Stimulated activated CD4-positive, alpha-beta T cell treated with anti-CD3 and anti-CD28 coated beads, Interleukin-15, amount 100 ng/mL, for 1 hour (primary cell): ENCODE measurements around the gene TRPT1.

ENCODE experiments used
- DNase-seq, 2 donors: peaks; one replicate each; pipeline ENCODE4 v3.0.0-alpha.2; 2020; ENCODE audit warnings: low read depth in 1 of 2, low spot score in 1 of 2

The TRPT1 gene

DNA sequence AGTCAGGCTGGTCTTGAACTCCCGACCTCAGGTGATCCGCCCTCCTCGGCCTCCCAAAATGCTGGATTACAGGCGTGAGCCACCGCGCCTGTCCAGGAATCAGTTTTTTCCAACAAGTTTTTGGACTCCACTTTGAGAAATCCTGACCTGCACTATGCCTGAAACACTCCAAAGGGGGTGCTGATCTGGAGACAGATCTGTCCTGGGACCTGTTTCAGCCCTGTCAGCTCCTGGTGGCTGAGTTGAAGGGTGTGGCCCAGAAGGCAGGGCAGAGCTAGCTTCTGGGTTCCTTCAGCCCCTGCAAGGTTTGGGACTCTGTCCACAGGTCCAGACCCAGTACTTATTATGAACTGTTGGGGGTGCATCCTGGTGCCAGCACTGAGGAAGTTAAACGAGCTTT lies 5.6 kb upstream of the TRPT1 start:
- no peak for DNase-seq

DNA sequence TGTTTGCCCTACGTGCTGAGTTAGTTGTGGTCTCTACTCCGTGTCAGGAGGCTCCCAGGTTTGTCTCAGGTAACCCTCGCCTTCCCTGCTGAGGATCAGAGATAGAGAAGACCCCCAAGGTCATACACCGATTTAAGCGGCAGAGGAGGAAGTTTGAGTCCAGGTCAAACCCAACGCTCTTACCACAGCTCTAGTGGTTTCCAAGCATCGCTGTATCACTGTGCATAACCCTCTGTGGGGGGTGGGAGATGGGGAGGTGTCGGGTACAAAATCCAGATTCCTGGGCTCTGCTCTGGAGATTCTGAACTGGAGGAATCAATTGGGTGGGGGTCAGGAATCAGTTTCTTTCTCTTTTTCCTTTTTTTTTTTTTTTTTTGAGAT lies 5.0 kb upstream of the TRPT1 start:
- DNase-seq, result no peak

GRCh38 chr11:64230171-64230984 lies 4.4 kb upstream of the TRPT1 start, which contains the start of gene DNAJC4:
TSS of gene DNAJC4 (plus strand) at chr11:64230548. CDS start at chr11:64230855, 307 bp downstream.
- DNase-seq, result peak; percentile 72 to 76

GRCh38 chr11:64229744-64230170 lies 3.8 kb upstream of the TRPT1 start:
- no peak for DNase-seq

GRCh38 chr11:64229090-64229743 lies 3.2 kb upstream of the TRPT1 start:
- no peak for DNase-seq

- DNase-seq, result no peak
Measured at GRCh38 chr11:64227405-64227956, 1.5 kb upstream of the TRPT1 start.

DNA sequence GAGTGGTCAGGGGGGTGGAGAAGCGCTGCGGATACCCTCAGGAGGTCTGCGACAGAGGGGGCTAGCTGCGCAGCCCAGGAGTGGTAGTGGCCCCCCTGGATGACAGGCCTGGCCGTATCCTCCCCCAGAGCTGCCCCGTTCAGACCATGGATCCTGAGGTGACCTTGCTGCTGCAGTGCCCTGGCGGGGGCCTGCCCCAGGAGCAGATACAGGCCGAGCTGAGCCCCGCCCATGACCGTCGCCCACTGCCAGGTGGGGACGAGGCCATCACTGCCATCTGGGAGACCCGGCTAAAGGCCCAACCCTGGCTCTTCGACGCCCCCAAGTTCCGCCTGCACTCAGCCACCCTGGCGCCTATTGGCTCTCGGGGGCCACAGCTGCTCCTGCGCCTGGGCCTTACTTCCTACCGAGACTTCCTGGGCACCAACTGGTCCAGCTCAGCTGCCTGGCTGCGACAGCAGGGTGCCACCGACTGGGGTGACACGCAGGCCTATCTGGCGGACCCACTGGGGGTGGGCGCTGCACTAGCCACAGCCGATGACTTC lies 593 bp upstream of the TRPT1 start:
- DNase-seq, result no peak

DNA sequence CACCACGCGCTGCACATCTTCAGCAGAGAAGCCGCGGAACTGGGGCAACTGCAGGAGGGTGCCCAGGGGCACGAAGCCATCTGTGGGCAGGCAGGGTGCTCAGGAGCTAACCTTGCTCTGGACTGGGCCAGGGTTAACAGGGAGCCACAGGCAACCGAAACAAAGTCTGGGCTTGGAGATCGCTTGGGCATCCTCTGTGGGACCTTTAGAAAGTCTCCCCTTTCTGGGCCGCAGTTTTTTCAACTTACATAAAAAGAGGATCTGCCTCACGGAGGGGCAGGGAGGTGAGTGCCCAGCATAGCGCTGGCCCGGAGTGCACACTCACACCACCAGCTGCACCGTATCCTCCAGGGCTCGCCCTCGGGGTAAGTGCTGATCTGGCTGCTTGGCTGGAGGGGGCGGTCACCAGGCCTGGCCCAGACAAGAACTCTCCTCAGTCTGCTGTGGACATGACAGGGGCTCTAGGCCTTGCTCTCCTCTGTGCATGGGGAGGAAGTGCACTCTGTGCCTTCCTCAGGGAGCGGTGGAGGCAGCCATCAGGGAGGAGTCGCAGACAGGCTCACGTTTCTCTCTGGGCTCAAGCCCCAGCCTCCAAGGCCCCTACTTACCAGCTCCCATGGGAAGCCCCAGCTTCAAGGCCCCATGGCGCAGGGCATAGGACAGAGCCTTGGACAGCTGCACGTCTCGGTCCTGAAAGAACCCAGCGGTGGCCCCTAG lies 937 bp downstream of the TRPT1 start:
- no peak for DNase-seq

DNA sequence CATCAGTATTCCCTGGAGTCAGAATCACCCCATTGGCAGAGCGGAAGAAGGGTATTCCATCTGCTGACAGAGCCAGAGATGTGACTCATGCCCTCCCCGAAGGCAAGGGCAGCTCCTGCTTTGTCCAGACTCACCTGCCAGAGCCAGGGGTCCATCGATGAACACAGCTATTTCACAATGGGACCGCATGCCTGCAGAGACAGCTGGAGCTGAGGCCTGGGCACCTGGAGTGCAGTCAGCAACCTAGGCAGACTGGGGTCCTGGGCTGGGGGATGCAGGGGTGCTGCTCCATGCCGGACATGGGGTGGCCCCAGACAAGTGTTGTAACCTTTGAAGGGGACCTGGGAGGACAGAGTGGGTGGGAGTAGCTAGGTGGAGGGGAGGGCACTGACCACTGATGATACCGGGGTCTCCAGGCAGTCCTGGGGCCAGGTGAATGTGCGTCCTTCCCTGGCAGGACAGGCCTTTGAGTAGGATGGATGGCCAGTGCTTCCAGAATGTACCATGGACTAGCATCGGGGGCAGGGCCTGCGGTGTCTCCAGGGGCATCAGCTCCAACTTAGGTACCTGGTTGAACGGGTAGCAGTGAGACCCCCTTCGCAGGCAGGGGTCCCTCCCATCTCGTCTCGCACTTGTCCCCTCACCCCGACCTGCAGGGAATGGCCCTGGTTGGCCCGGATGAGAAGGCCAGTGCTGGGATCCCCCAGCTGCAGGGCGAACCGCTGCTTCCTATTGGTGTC lies 1.7 kb downstream of the TRPT1 start:
- DNase-seq, result no peak

GRCh38 chr11:64223001-64223651 lies 2.9 kb downstream of the TRPT1 start:
- no peak for DNase-seq

DNA sequence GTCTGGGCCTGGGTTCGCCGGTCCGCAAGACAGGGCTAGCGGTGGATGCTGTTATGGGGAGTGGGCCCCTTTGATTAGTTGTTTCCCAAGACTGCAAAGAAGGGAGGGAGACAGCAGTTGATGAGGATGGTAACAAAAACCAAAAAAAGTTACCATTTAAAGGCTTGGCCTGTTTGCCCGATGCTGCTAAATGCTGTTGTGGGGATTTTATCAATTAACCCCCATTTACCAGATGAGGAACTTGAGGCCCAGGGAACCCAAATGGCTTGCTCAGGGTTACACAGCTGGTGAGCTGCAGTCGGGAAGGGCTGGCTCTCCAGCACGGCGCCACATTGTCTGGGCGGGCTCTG lies 3.4 kb downstream of the TRPT1 start:
- DNase-seq, result no peak

GRCh38 chr11:64220798-64221197 lies 5.2 kb downstream of the TRPT1 start:
- no peak for DNase-seq

- DNase-seq, result no peak
Measured at GRCh38 chr11:64220271-64220670, 5.7 kb downstream of the TRPT1 start.

- DNase-seq, result no peak
Measured at GRCh38 chr11:64219755-64220154, 6.2 kb downstream of the TRPT1 start.

DNA sequence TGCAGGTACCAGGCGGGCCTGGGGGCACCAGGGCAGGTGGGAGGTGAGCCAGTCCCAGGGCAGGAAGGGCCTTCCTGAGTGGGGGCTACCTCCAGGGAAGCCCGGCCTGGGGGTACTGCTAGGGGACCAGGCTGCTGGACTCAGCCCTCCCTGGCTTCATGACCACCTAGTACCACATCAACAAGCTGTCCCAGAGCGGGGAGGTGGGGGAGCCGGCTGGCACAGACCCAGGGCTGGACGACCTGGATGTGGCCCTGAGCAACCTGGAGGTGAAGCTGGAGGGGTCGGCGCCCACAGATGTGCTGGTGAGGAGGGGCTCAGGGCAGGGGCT lies 6.7 kb downstream of the TRPT1 start:
- DNase-seq, result no peak

GRCh38 chr11:64218628-64219353 lies 7.2 kb downstream of the TRPT1 start:
- DNase-seq, result no peak

DNA sequence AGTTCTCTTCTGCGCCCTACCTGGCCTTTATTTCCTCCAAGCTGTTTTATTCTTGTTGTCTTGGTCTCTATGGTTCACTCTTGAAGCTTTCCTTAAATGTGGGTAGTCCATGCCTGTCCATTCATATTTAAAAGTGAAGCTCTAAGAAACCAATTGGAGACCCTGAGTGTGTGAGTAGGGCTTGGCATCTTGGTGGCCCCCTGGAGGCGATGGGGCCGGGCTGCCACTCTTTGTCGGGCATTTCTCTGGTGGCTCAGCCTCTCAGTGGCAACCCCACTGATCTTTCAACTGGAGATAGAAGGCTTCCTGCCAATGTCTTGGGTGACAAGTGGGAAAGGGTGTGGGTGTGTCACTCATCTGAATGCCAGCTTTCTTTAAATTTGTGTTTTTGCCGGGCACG lies 9.1 kb downstream of the TRPT1 start:
- DNase-seq, result no peak

- no peak for DNase-seq
Measured at GRCh38 chr11:64211181-64211872, 14.7 kb downstream of the TRPT1 start.
